Left ventricle myocardium inferior (tissue), 1 donor: ENCODE data around the gene UBE2F. TPM values are rescaled to one million over a fixed set of nuclear protein-coding genes. Genes with fewer than 3 reads are reported as not detected.

Experiments used
- DNase-seq: peaks from one replicate; pipeline ENCODE4 v3.0.0-alpha.2; 2020
- H3K27ac ChIP-seq: fragments of 200-600 bp; replicated peaks from 2 replicates; pipeline ENCODE4 v1.8.0; 2021
- H3K27me3 ChIP-seq: fragments of 200-600 bp; 2 replicates; pipeline ENCODE4 v1.8.0; 2021; ENCODE audit warnings: low read depth
- H3K36me3 ChIP-seq: fragments of 200-600 bp; 2 replicates; pipeline ENCODE4 v1.8.0; 2021
- H3K4me1 ChIP-seq: fragments of 200-600 bp; 2 replicates; pipeline ENCODE4 v1.8.0; 2021
- H3K4me3 ChIP-seq: fragments of 200-600 bp; 2 replicates; pipeline ENCODE4 v1.8.0; 2021; ENCODE audit warnings: mild to moderate bottlenecking, moderate library complexity
- H3K9me3 ChIP-seq: fragments of 200-600 bp; replicated peaks from 2 replicates; pipeline ENCODE4 v1.8.0; 2021
- CTCF ChIP-seq: fragments of 200-600 bp; IDR thresholded peaks from 2 replicates; pipeline ENCODE4 v1.8.0; 2021; ENCODE audit warnings: antibody characterized with exemption, mild to moderate bottlenecking, borderline replicate concordance
- intact Hi-C: fragments of 100-400 bp; cut with micrococcal nuclease; formaldehyde crosslinking; loops from one replicate; pipeline ENCODE4 v1.11.0; 2022
- total RNA-seq: library from RNA; stranded (reverse); fragmentation: NEBNext Ultra II Directional; extraction: Animal tissue kit (Norgen Biotek cat#: 25700); gene quantifications from one replicate; pipeline ENCODE4 v1.2.1, GENCODE V29; 2021
- donor health status: DM: no; HTN: yes; CAD: no; lungs with severe emphysema.

The UBE2F gene
- total RNA-seq, 1 donor from 2014 or later: 63.5 TPM

- Histone ChIP-seq H3K27me3 (no peaks in the 10 kb centered on the region), H3K4me3 (no peak overlapping the region), H3K36me3 (peaks cover 32% of the 10 kb centered on the region), H3K4me1 (no peaks in the 10 kb centered on the region), H3K9me3 (peaks cover 10% of the 10 kb centered on the region), H3K27ac (no peak overlapping the region)
- intact Hi-C loops: no loop called here
- DNase-seq: no peak
- no peak for TF ChIP-seq CTCF
These were observed 28.2 kb downstream of the UBE2F start for GRCh38 chr2:237995036-237995435.

- no peak for TF ChIP-seq CTCF
- H3K27ac ChIP-seq: no peak overlapping the region
- H3K4me3 ChIP-seq: no peak overlapping the region
- no peaks in the 10 kb centered on the region for H3K4me1 ChIP-seq
- peaks cover 10% of the 10 kb centered on the region for H3K9me3 ChIP-seq
- intact Hi-C loops: no loop called here
- H3K27me3 ChIP-seq: no peaks in the 10 kb centered on the region
- DNase-seq: no peak
- peaks cover 32% of the 10 kb centered on the region for H3K36me3 ChIP-seq
These were observed 29.3 kb downstream of the UBE2F start for GRCh38 chr2:237996021-237996593.

- no peaks in the 10 kb centered on the region for H3K4me1 ChIP-seq
- DNase-seq: no peak
- TF ChIP-seq CTCF: no peak
- H3K27ac ChIP-seq: no peak overlapping the region
- intact Hi-C loops: no loop called here
- peaks cover 23% of the 10 kb centered on the region for H3K36me3 ChIP-seq
- H3K4me3 ChIP-seq: no peak overlapping the region
- peaks cover 10% of the 10 kb centered on the region for H3K9me3 ChIP-seq
- no peaks in the 10 kb centered on the region for H3K27me3 ChIP-seq
These were observed 30.7 kb downstream of the UBE2F start for GRCh38 chr2:237997521-237997920.

GRCh38 chr2:237998530-237998929 lies 31.7 kb downstream of the UBE2F start:
- no peak for TF ChIP-seq CTCF
- DNase-seq: no peak
- Histone ChIP-seq H3K27ac (no peak overlapping the region), H3K4me3 (no peak overlapping the region), H3K4me1 (no peaks in the 10 kb centered on the region), H3K9me3 (peaks cover 10% of the 10 kb centered on the region), H3K36me3 (peaks cover 27% of the 10 kb centered on the region), H3K27me3 (no peaks in the 10 kb centered on the region)
- intact Hi-C loops: no loop called here

GRCh38 chr2:238003234-238004031 lies 36.6 kb downstream of the UBE2F start:
- no peak for DNase-seq
- peaks cover 27% of the 10 kb centered on the region for H3K36me3 ChIP-seq
- no peaks in the 10 kb centered on the region for H3K4me1 ChIP-seq
- intact Hi-C loops: no loop called here
- peaks cover 10% of the 10 kb centered on the region for H3K9me3 ChIP-seq
- TF ChIP-seq CTCF: no peak
- H3K27ac ChIP-seq: no peak overlapping the region
- no peaks in the 10 kb centered on the region for H3K27me3 ChIP-seq
- H3K4me3 ChIP-seq: no peak overlapping the region
